Stomach (tissue), 4 donors: Measurements from ENCODE around the gene ERG.

Experiments used
- POLR2A ChIP-seq, 4 donors: fragments of 450-650 bp; IDR thresholded peaks; one replicate each; pipeline ENCODE4 v1.6.1; 2016; ENCODE audit warnings: antibody characterized with exemption in 4 of 4, control low read depth in 2 of 4, mild to moderate bottlenecking in 1 of 4, moderate library complexity in 1 of 4
- POLR2AphosphoS5 ChIP-seq, 3 donors: sonication (generic); formaldehyde crosslinking; IDR thresholded peaks; one replicate each; pipeline ENCODE4 v1.6.1; 2016; ENCODE audit warnings: antibody characterized with exemption in 3 of 3

DNA sequence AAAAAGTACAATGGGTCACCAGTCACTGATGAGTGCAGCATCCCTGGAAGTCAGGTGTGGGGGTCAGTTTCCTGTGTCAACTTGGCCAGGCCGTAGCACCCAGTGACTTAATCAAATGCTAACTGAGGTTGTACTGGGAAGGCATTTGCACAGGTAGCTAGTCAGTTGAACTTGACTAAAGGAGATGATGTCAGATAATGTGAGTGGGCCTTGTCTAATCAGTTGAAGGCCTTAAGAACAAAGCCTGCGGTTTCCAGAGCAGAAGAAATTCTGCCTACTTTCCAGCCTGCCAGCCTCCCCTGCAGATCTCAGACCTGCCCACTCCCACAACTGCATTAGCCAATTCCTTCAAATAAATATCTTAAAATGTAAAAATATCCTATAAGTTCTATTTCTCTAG is 57.1 kb downstream of the ERG start:
- TF ChIP-seq POLR2AphosphoS5 (IDR thresholded peaks at IDR 0.05): no peak
- no peak for TF ChIP-seq POLR2A (IDR thresholded peaks at IDR 0.05)
